NCI-H2029 (cell line): ENCODE measurements around the gene C20orf144.
A peak's percentile ranks its signal among the peaks of the same experiment; 100 is the strongest.

ENCODE experiments used
- DNase-seq: peaks from one replicate; lab custom pipeline; 2025; lab: John Stamatoyannopoulos, UW

Gene C20orf144

DNA sequence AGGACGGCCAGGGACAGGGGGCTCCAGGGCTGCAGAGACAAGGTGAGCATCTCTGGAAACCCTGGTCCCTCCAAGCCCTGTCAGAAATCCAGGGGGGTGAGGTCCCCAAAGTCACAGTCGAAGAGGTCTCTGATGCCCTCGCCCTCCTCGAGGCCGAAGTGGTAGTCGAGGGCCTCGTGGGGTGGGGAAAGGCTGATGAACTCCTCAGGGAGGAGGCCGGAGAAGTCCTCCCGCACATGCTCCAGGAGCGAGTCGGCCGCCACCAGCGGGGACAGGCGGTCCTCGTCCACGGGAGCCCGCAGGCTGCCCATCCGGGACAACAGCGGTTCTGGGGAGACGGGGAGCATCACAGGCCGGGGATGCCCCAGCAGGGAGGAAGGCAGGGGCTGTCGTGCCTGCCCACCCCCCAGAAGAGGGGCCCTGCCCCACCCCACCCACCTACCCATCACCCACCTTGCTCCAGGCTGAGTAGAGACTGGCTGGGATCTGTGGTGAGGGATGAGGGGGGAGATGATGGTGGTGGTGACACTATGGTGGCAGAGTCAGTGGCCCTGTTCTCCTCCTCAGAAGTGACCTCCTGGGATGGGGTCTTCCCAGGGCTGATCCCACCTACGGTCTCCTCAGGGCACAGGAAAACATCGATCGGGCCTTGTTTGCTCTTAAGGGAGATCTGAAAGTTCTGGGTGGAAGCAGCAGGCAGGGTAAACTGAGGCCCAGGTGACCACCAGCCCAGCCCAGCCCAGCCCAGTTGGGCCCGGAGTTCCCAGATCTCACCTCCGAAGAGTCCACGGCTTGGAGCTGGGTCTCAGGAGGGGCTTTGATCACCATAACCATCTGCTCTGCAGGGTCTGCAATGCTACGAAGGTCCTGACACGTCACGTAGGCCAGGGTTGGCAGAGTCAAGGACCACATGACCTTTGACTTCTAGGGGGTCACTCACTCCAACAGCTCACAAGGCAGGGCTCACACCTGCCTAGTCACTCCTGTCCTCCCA is 14.8 kb downstream of the C20orf144 start:
- DNase-seq, result no peak

- no peak for DNase-seq
Measured at GRCh38 chr20:33677991-33678702, 16.0 kb downstream of the C20orf144 start.

- DNase-seq, result no peak
Measured at GRCh38 chr20:33679758-33680485, 17.8 kb downstream of the C20orf144 start.

DNA sequence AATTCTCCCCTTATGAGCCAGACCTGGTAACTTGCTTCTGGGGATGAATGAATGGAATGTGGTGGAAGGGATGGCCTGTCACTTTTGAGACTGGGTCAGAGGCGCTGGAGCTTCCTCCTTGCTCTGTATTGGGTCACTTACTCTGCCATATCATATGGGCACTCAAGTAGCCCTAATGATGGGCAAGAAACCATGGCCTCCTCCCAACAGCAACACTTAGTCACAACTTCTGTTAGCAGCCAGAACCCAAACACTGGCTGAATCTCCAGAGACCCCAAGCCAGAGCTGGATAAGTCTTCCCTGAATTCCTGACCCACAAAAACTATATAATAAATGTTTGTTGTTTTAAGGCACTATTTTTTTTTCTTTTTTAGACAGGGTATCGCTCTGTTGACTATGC is 18.6 kb downstream of the C20orf144 start:
- no peak for DNase-seq

GRCh38 chr20:33681288-33681687 is 19.2 kb downstream of the C20orf144 start:
- DNase-seq, result no peak

DNA sequence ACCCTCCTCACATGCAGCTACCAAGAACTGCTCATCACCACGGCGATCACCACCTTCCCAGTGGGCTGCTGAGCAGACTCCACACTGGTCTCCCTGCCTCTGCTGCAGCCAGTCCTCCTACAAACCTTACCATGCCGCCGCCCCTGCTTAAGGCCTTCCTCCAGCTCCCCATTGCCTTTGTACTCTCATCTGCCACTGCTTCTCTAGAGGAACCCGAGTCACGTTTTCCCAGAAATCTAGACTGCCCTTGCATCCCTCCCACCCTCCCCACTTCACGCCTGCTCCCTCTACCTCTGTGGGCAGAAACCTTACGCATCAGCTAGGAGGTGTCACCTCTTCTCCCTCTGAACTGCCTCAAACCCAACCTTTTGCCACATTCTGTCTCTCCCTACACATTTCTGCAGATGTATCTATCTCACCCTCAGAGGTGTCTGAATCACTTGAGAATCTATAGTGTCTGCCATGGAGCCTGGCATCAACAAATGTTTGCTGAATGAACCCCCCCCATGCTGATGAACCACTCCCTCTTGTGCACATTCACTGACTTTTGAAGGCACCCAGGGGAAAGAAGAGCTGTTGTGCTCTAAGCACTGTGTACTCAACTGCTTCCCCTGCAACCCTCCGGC is 19.7 kb downstream of the C20orf144 start:
- DNase-seq, result no peak

- DNase-seq, result no peak
Measured at GRCh38 chr20:33684533-33685327, 22.6 kb downstream of the C20orf144 start.

DNA sequence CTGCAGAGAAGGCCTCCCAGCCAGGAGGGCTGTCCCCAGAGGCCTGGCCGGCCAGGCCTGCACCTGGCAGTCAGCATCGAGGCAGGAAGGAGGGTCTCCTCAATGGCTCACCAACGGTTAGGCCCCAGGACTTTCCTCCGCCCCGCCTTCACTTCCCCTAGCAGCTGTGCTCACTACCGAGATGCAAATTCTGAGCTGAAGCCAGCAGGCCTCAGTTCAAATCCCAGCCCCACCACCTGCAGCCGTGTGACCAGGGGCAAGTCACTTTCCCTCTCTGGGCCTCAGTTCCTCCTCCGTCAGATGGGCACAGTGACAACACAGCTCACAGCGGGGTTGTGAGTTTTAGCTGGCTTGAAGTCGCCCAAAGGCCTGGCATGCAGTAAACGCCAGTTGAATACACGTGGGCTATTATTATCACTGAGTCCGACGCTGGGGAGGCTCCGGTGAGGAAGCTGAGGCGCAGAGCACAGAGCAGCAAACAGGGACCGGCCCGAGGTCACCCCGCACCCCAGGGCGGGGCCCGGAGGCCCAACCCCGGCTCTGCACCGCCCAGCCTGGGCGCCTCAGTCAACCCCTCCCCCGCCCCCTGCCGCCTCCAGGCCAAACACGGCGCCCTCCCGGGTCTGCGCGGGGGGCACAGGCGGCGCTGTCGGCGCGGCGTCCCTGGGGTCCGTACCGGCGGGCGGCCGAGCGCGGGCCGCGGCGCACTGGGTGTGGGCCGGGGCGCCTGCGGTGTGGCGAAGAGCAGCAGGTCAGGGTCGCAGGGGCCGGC is 23.4 kb downstream of the C20orf144 start:
- DNase-seq, result no peak

DNA sequence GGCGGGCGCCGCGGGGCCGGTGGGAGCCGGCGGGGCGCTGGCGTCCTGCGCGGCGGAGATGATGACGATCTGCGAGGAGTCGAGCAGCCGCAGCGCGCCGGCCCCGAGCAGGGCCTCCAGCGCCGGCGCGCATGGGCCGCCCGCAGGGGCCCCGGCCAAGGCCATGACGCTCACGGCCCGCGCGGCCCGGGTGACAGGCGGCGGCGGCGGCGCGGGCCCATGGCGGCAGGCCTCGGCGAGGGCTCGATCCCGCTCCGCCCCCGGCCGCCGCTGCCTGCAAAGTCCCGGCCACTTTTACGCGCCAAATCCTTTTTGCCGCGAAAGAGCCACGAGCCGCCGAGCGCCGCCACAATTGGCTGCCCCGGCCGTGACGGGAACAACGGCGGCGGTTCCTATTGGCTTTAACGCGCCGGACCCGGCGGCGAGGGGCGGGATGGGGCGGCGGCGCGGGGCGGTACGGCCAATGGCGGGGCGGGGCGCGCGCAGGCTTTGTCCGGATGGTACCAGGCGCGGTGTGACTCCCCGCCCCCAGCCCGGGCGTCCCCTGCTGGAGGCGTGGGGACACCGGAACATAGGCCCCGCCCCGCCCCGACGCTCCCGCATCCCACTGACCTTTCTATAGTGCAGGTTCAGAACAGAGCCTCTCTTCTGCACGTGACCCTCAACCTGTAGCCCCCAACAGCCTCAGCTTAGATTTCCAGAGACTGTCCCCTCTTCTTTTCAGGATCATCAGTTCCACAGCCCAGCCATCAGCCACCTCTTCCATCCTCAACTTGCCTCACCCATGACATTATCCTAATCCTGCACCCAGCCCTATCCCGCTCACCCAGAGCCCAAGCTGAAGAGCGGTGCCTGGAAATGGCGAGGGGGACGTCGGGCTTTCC is 24.2 kb downstream of the C20orf144 start, which contains the start of gene E2F1:
TSS of gene E2F1 (minus strand) at position 286 of the 884 bp plus-strand sequence. CDS start at position 165, 121 bp downstream.
- DNase-seq, result peak; percentile 95

DNA sequence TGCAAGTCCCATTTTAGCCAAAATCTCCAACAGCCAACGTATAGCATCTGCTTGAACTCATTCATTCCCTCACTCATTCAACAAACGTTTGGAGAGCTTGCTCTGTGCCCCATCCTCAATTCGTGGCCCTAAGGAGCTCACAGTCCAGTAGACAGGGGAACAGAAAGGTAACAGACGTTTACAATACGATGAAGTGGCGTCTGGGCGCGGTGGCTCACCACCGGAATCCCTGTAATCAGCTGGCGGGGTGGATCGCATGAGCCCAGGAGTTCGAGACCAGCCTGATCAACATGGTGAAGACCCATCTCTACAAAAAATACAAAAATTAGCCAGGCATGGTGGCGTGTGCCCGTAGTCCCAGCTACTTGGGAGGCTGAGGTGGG is 24.8 kb downstream of the C20orf144 start:
- DNase-seq, result no peak

GRCh38 chr20:33687370-33687915 is 25.3 kb downstream of the C20orf144 start:
- DNase-seq, result no peak

DNA sequence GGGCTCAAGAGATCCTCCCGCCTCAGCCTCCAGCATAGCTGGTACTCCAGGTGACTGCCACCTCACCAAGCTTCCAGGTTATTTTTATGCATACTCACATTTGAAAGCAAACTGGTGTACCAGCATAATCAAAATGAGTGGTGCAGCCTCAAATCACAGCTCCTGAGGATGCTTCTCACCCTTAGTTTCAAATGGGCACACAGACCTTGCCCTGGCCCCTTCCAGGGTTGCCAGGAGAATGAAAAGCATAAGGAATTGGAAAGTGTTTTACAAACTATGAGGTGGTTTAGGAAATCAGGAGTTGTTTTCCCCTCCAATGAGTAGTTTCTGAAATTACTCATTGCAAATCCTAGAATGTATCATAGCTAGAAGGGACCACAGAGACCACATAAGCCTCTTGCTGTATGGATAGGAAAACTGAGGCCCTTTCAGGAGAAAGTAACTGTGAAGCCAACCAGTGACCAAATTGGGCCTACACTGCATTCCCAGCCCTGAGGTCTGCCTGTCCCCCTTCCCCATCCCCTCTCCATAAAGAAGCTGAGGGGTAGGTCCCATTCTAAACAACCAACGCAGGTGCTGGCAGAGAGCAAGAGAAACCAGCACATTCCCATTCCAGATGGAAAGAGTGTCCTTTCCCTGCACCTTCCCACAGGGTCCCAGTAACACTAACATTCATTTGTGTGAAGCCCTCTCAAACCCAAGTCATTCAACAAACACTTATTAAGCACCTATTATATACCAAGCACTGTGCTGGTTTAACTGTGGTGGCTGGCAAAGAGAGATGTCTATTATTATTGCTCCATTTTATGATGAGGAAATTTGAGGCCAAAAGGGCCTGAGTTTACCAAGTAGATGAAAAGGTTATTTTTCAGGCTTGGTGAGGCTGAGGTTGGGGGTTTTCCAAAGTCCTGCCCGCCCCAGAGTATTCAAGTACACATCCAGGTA is 26.1 kb downstream of the C20orf144 start:
- DNase-seq, result no peak

GRCh38 chr20:33688938-33689424 is 26.9 kb downstream of the C20orf144 start:
- no peak for DNase-seq

DNA sequence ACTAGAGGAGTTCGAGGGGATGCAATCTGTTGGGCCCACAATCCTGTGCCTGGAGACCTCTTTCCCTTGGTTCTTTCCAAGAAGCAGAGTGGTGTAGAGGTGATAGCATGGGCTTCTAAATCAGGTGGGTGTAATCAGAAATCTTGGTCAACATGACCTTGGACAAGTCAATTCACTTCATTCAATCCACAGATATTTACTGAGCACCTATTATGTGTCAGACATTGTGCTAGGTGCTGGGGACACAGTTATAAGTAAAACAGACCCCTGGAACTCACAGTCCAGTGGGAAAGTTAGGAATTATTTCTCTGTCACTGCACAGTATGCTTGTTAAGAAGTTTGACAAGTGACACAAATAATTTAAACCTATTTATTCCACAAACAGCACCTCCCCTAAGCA is 27.4 kb downstream of the C20orf144 start:
- DNase-seq, result no peak

GRCh38 chr20:33689973-33690372 is 27.8 kb downstream of the C20orf144 start:
- DNase-seq, result no peak

DNA sequence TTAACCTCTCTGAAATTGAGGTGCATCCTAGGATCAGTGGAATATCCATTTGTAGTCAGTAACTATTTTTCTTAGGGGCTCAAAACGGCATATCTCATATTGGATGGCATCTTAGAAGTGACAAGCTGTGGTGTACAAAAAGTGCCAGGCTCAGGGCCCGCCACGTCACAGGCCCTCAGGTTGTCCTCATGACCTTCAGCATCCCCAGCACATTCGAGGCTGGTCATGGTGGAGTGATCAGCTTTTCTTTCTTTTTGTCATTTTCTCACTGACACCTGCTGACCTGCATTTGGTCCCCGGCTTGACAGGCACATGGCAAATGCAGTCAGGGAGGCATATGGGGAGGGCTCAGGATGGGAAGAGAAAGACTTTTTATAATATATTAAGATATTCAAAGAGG is 31.2 kb downstream of the C20orf144 start:
- no peak for DNase-seq
